Left cardiac atrium (tissue), 2 donors: ENCODE results near the gene RIPK4. TPM values are rescaled to one million over a fixed set of nuclear protein-coding genes. Genes with fewer than 3 reads are reported as not detected.

Experiments used
- microRNA-seq, 2 donors: library from miRNA; unstranded; fragments of <30 nt; microRNA quantifications; one replicate each; pipeline ENCODE4 v1.2.0, GENCODE V29; 2020
- total RNA-seq, 2 donors: library from RNA; stranded (reverse); fragmentation: NEBNext Ultra II Directional; extraction: Animal tissue kit (Norgen Biotek cat#: 25700); gene quantifications; one replicate each; pipeline ENCODE4 v1.2.1, GENCODE V29; 2021
- donor health status: DM: no; HTN: yes; CAD: no; lungs with severe emphysema.
- donor health status: DM: yes; HTN: yes; CAD: no.

RIPK4 gene
- total RNA-seq, 2 donors from 2014 or later, result 2.7 to 3.0 TPM

Small RNA genes within 50 kb of the gene (microRNA-seq; reads per million reads assigned to microRNA genes)
- 0 to 0.27 reads per million in 2 donors for gene MIR6814

Other genes with a start within 250 kb of the RIPK4 start
- gene PRDM15, start 112.3 kb upstream of the RIPK4 start, total RNA-seq, result 1 to 10 TPM; 6.5 TPM
- 10 to 100 TPM; 16.2 to 17.1 TPM for gene C2CD2, start 187.0 kb upstream of the RIPK4 start, total RNA-seq
- 10 to 100 TPM in 1 of 2 donors, 1 to 10 TPM in 1; 5.7 to 14.7 TPM for gene ZBTB21, start 243.3 kb upstream of the RIPK4 start, total RNA-seq